Amniotic stem cell (primary cell): ENCODE results near the gene PLEKHM2.

ENCODE experiments used
- DNase-seq: peaks from one replicate; lab custom pipeline; 2025; lab: John Stamatoyannopoulos, UW

PLEKHM2 gene

DNA sequence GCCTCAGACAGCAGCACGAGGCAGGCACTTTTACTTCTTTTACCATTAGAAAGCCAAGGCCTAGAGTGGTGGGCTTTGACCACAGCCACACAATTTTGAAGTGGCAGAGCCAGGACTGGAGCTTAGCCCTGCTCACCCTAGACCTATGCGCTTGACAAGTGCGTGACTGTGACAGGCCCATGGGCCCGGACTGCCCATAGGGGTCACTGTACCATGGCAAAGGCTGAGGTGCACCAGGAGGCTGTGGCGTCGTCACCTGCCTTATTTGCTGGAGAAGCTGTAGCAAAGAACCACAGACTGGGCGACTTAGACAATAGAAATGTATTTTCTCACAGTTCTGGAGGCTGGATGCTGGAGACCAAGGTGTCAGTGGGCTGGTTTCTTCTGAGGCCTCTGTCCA lies 55.6 kb downstream of the PLEKHM2 start:
- no peak for DNase-seq

- DNase-seq = no peak
Observed at GRCh38 chr1:15740924-15741850, 57.1 kb downstream of the PLEKHM2 start.

- DNase-seq = no peak
Observed at GRCh38 chr1:15742339-15742801, 58.2 kb downstream of the PLEKHM2 start, which contains the start of gene TMEM82. Gene TMEM82 (plus strand): TSS chr1:15742499. CDS start chr1:15742560, 61 bp downstream.

GRCh38 chr1:15744122-15744679 lies 60.1 kb downstream of the PLEKHM2 start:
- DNase-seq = no peak

DNA sequence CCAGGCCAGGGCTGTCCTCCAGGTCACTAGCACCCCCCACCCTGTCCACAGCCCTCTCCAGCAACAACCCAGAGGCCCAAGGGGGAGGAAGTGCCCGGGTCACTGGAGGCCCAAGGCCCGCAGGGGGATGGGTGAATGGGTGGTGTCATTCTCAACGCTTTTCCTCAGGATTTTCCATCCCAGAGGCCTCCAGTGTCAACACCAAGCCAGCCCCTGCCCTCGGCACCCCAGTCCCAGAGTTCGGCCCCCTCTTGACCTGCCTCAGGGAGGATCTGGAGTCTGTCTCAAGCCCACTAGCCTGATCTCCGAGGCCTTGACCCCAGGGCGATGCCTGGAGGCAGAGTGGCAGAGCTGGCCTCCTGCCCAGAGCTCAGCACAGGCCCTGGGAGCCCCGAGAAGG lies 63.3 kb downstream of the PLEKHM2 start:
- no peak for DNase-seq

DNA sequence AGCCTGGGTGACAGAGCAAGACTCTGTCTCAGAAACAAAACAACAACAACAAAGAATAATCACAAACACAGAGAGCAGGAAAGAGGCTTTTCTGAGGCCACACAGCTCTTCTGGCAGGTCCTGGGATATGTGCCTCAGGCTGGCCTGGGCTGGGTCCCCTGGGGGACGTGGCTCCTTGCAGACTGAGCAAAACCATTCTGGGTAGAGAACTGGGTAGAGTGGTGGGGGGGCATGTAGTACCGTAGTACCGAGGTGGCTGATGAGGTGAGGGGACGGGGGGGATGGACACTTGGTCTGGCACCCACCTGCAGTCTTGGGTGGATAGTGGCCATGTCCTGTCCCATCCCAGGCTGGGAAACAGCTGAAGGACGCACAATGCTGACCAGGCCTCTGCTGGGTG lies 64.1 kb downstream of the PLEKHM2 start:
- DNase-seq = no peak

DNA sequence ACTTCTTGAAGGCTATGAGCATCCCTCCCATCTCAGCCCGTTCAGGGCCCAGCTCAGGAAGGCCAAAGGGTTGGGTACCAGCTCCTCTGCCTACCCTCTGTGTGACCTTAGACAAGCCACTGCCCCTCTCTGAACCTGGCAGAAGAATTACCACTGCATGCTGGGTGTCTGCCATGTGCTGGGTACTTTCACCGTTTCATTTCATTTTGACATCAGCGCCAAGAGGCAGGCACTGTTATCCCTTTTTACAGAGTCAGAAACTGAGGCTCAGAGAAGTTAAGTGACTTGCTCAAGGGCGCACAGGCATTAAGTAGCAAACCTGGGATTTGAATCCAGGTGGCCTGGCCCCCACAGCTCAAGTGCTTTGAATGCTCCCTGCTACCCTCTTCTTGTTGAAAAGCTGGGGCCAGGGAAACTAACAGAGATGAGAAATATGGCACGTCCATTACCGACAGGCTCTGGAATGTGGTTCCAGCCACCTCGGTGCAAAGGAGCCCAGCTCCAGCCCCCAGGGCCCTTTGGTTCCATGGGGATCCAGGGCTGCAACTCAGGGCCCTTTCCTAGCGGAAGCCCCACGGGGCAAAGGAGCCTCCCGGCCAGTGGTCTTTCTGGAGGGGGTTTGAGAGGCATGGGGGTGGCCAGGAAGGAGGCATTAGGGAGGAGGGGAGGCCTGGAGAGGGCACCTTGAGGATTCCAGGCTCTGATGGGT lies 64.7 kb downstream of the PLEKHM2 start:
- DNase-seq = no peak

GRCh38 chr1:15749399-15750291 lies 65.5 kb downstream of the PLEKHM2 start:
- DNase-seq = no peak

DNA sequence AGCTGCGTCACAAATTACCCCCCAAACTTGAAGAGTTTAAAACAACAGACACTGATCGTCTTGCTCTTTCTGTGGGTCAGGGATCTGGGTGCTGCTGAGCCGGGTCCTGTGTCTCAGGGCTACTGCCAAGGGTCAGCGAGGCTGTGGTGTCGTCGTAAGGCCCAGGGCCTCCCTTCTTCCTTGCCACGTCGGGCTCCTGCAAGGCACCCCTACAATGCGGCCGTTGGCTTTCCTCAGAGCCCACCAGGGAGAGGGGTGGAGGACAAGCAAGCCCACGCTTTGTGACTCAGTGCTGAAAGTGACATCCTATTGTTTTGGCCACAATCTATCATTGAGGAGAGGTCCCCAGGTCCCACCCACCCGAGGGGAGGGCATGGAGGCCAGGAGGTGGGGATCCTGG lies 66.8 kb downstream of the PLEKHM2 start:
- DNase-seq = no peak

- no peak for DNase-seq
Observed at GRCh38 chr1:15751717-15752116, 67.6 kb downstream of the PLEKHM2 start.

DNA sequence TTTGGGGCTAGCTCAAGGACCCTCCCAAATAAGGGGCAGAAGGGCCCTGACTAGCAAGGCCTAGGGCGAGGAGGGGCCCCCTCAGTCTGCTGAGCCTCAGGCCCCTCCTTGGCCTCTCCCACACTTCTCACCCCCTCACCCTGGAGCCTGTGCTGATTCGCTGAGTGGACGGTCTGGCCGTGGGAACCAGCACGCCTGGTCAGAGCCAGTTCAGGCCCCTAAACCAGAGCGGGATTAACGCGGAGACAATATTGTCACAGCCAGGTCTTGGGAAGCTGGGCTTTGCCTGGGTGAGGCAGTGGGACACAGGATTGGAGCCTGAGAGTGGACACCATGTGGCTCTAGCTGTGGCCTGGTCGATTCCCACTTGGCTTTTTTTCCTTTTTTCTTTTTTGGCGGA lies 69.7 kb downstream of the PLEKHM2 start:
- no peak for DNase-seq

DNA sequence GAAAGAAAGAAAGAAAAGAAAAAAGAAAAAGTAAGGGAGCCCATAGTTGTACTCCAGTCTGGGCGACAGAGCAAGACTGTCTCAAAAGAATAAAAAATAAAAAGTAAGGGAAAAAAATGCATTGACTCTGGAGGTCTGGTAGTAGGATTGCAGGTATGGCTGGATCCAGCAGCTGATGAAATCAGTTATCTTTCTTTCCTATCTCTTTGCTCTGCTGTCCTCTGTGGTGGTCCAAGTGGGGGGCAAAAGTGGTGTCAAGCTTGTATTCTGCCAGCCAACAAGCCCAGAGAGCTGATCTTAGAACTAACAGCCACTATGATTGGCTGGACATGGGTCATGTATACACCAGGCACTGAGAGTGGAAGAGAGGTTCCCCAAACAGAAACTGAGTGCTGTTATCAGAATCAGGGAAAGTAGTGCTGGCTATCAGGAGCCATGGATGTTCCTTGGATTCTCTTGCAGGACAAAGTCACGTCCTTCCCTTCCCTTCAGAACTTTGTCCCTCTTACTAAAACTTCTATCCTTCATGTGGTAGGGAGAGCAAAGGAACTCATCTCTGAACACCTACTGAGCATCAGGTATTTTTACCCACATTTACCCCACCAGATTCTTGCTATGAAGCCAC lies 71.0 kb downstream of the PLEKHM2 start:
- DNase-seq = no peak

- no peak for DNase-seq
Observed at GRCh38 chr1:15755646-15756040, 71.5 kb downstream of the PLEKHM2 start.

DNA sequence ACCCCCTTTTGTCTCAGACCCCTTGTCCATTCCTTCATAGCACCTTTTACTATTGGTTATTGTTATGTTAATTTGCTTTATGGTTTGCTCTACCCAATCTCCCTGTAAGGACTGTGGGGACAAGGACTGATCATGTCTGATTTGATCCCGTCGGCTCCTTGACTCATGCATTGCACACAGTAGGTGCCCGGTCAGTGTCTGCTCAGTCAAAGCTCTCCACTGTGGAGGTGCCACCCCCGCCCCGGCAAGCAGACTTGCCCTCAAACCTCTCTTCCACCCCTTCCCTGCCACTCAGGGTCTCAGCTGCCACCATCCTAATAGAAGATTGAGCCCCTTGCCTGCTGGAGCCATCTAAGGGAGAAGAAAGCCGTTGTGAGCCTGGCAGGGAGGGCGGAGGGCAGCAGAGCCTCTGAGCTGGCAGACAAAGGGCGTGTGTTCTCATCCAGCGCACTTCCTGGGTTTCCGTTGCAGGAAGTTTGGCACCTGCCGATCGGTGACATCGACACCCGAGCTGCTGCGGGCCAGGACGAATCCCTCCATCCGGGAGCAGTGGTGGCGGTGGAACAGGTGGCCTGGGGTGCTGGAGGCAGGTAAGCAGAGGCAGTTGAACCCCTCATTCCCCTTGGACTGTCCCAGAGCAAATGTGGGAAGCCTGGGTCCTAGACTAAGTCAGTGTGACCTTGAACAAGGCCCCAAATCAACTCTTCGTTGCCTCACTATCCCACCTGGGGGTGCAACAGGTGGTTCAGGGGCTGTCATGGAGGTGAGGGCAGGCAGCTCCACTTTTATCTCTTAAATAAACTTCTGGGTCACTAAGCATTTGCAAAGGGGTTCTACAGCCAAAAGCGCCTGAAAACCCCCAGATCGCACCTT lies 72.3 kb downstream of the PLEKHM2 start:
- no peak for DNase-seq

GRCh38 chr1:15757016-15757543 lies 73.0 kb downstream of the PLEKHM2 start:
- no peak for DNase-seq

DNA sequence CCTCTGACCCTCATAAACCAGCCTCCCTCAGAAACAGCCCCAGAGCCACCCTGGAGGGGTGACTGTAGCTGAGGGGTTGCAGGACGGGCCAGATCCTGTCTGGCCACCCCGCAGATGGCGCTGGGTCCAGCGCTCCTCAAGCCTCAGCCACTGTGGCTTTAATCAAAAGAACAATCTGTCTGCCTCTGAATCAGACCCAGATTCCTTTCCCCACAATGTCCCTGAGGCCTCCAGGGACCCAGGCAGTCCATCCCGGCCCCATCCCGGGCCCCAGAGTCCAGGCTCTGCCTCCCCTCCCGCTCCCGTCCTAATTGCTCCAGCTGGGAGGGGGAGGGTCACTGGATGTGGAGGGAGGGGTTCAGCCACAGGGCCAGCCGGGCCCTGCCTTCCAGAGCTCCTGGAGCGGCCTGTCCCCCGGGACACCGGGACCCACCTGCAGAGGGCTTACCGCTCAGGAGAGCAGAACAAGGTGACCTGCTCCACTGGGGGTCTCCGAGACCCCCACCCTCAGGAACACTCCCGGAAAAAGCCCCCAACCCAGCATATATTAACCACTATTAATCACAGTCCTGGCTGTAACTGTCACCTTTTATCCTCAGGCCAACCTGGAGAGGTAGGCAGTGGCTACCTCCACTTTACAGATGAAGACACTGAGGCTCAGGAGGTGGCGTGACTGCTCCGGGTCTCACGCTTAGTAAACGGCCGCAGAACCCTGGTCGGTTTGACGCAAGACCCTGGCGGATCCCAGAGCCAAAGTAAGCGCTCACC lies 73.6 kb downstream of the PLEKHM2 start:
- DNase-seq = no peak

GRCh38 chr1:15758343-15758931 lies 74.3 kb downstream of the PLEKHM2 start, which contains the start of gene FBLIM1:
Gene FBLIM1 (plus strand): TSS chr1:15758795. CDS start chr1:15764984, 6,189 bp downstream.
- DNase-seq = no peak

GRCh38 chr1:15758953-15759661 lies 75.0 kb downstream of the PLEKHM2 start:
- no peak for DNase-seq
